HCT116 (cell line): ENCODE data around the gene CCDC24. TPM values are rescaled to one million over a fixed set of nuclear protein-coding genes. Genes with fewer than 3 reads are reported as not detected.

Experiments
- ATAC-seq: fragments of 200-7000 bp; cut with Tn5 transposase; 2 replicates; pipeline ENCODE4 v1.9.1; 2020; ENCODE audit warnings: mild to moderate bottlenecking, moderate library complexity
- BruUV-seq: library from RNA; stranded (reverse); fragments of 400-500 nt; replicated peaks from 2 replicates; lab custom pipeline; 2021; lab: Mats Ljungman, UMichigan
- CTCF ChIA-PET: fragments of 300-600 bp; sonication (Branson Sonifier 250); formaldehyde crosslinking; loops from one replicate; lab custom pipeline; 2021; ENCODE audit warnings: antibody characterized with exemption; lab: Charles Lee
- POLR2A ChIA-PET: fragments of 300-600, 350-600 bp; sonication (Branson Sonifier 250); formaldehyde crosslinking; loops from one replicate; lab custom pipeline; 2021; ENCODE audit warnings: antibody characterized with exemption; lab: Charles Lee
- RAD21 ChIA-PET, 2 experiments: fragments of 300-600 bp; sonication (Branson Sonifier 250); formaldehyde crosslinking; loops; one replicate each; lab custom pipeline; 2023; ENCODE audit warnings: low total read pairs in 2 of 2; ENCODE audit not compliant: uncharacterized antibody in 2 of 2, unreplicated experiment in 2 of 2, low non-redundant PET in 1 of 2; lab: Charles Lee
- DNase-seq: peaks from one replicate; pipeline ENCODE4 v3.0.0-alpha.2; 2010; ENCODE audit warnings: low read depth, low spot score
- H2AFZ ChIP-seq: fragments of 200-600 bp; shearing (Covaris generic), sonication (generic); 2 replicates; pipeline ENCODE4 v1.6.1; 2017; ENCODE audit warnings: low read depth, mixed run types, mixed read lengths, antibody characterized with exemption, low read length; ENCODE audit not compliant: poor library complexity, severe bottlenecking
- H3K27ac ChIP-seq: 2 replicates; pipeline ENCODE4 v1.5.1; 2012; ENCODE audit warnings: low read depth, low read length
- H3K27me3 ChIP-seq: fragments of 200-600 bp; sonication (generic); 2 replicates; pipeline ENCODE4 v1.6.1; 2016; ENCODE audit warnings: mixed run types, low read length, mixed read lengths; ENCODE audit not compliant: insufficient read depth
- H3K36me3 ChIP-seq, 2 experiments: fragments of 200-500 bp in 1 of 2; fragments of 200-600 bp in 1 of 2; sonication (Bioruptor generic) in 1 of 2; sonication (generic) in 1 of 2; 2 replicates each; pipeline versions ENCODE4 v1.5.1 to v1.6.1; 2014 to 2016; ENCODE audit warnings: low read length in 2 of 2, inconsistent platforms in 1 of 2, mixed read lengths in 1 of 2, mixed run types in 1 of 2; ENCODE audit not compliant: insufficient read depth in 2 of 2, control insufficient read depth in 1 of 2
- H3K4me1 ChIP-seq, 2 experiments: fragments of 200-600 bp in 1 of 2; sonication (generic) in 1 of 2; 2 replicates each; pipeline versions ENCODE4 v1.5.1 to v1.6.1; 2012 to 2017; ENCODE audit warnings: low read length in 2 of 2, inconsistent platforms in 1 of 2, mild to moderate bottlenecking in 1 of 2, mixed read lengths in 1 of 2, mixed run types in 1 of 2, moderate library complexity in 1 of 2; ENCODE audit not compliant: insufficient read depth in 2 of 2, control insufficient read depth in 1 of 2
- H3K4me2 ChIP-seq: fragments of 200-600 bp; sonication (generic); 2 replicates; pipeline ENCODE4 v1.6.1; 2017; ENCODE audit warnings: mixed run types, low read length, mixed read lengths
- H3K4me3 ChIP-seq, 2 experiments: fragments of 200-600 bp in 1 of 2; sonication (generic) in 1 of 2; replicated peaks in 1 of 2; 2 replicates each; pipeline ENCODE4 v1.5.1; 2011 to 2016; ENCODE audit warnings: low read length in 2 of 2, control low read depth in 1 of 2, low read depth in 1 of 2, mild to moderate bottlenecking in 1 of 2, mixed read lengths in 1 of 2, mixed run types in 1 of 2
- H3K79me2 ChIP-seq: fragments of 200-600 bp; sonication (generic); 2 replicates; pipeline ENCODE4 v1.6.1; 2017; ENCODE audit warnings: mild to moderate bottlenecking, mixed run types, low read length, moderate library complexity, mixed read lengths; ENCODE audit not compliant: insufficient read depth
- H3K9ac ChIP-seq: fragments of 200-600 bp; sonication (generic); 2 replicates; pipeline ENCODE4 v1.6.1; 2016; ENCODE audit warnings: low read length, mixed read lengths
- H3K9me2 ChIP-seq: fragments of 200-600 bp; sonication (generic), shearing (Covaris generic); 2 replicates; pipeline ENCODE4 v1.6.1; 2017; ENCODE audit warnings: mixed run types, mild to moderate bottlenecking, moderate library complexity; ENCODE audit not compliant: insufficient read depth
- H3K9me3 ChIP-seq, 2 experiments: fragments of 200-500 bp in 1 of 2; fragments of 200-600 bp in 1 of 2; sonication (Bioruptor generic) in 1 of 2; sonication (generic) in 1 of 2; 2 replicates each; pipeline ENCODE4 v1.6.1; 2014 to 2017; ENCODE audit warnings: low read length in 2 of 2, mixed read lengths in 2 of 2, inconsistent platforms in 1 of 2, low read depth in 1 of 2, mild to moderate bottlenecking in 1 of 2, mixed run types in 1 of 2, moderate library complexity in 1 of 2; ENCODE audit not compliant: control insufficient read depth in 1 of 2, insufficient read depth in 1 of 2
- H4K20me1 ChIP-seq: fragments of 200-600 bp; sonication (generic), shearing (Covaris generic); 2 replicates; pipeline ENCODE4 v1.6.1; 2017; ENCODE audit warnings: mixed run types, mild to moderate bottlenecking, moderate library complexity; ENCODE audit not compliant: insufficient read depth
- CEBPB ChIP-seq: IDR thresholded peaks from 2 replicates; pipeline ENCODE4 v1.6.1; 2012; ENCODE audit warnings: low read depth
- EZH2 ChIP-seq: fragments of 200-600 bp; sonication (generic); IDR thresholded peaks from 2 replicates; pipeline ENCODE4 v1.6.1; 2017; ENCODE audit warnings: antibody characterized with exemption, mixed run types
- JUND ChIP-seq: IDR thresholded peaks from 2 replicates; pipeline ENCODE4 v1.6.1; 2012
- POLR2A ChIP-seq: IDR thresholded peaks from 2 replicates; pipeline ENCODE4 v1.7.0; 2011; ENCODE audit warnings: borderline replicate concordance; ENCODE audit not compliant: insufficient read depth, insufficient read length; ENCODE audit errors: extremely low read depth
- POLR2AphosphoS5 ChIP-seq: IDR thresholded peaks from 2 replicates; pipeline ENCODE4 v1.6.1; 2011; ENCODE audit warnings: mild to moderate bottlenecking, low read depth, low read length, moderate library complexity
- SP1 ChIP-seq: IDR thresholded peaks from 2 replicates; pipeline ENCODE4 v1.6.1; 2012; ENCODE audit warnings: low read depth
- SRF ChIP-seq: IDR thresholded peaks from 2 replicates; pipeline ENCODE4 v1.6.1; 2012; ENCODE audit warnings: low read depth
- ZNF274 ChIP-seq: fragments of 200-500 bp; sonication (Bioruptor generic); IDR thresholded peaks from 2 replicates; pipeline ENCODE4 v1.6.1; 2014; ENCODE audit warnings: mild to moderate bottlenecking, low read depth, low read length, inconsistent platforms
- intact Hi-C: fragments of 100-400 bp; cut with micrococcal nuclease; formaldehyde crosslinking; loops from 2 replicates; pipeline ENCODE4 v1.10.0; 2022
- total RNA-seq: library from RNA; stranded (reverse); gene quantifications from one replicate; pipeline ENCODE4 v1.2.1, GENCODE V29; 2021; ENCODE audit not compliant: unreplicated experiment
- TF ChIP-seq, protein P1 (sequence below): IDR thresholded peaks from 2 replicates; pipeline ENCODE4 v1.6.1; 2012
- TF ChIP-seq, protein P2 (sequence below): IDR thresholded peaks from 2 replicates; pipeline ENCODE4 v1.6.1; 2012; ENCODE audit warnings: low read depth

CCDC24 gene
- total RNA-seq, 1 experiment from 2014 or later: 23.3 TPM

DNA sequence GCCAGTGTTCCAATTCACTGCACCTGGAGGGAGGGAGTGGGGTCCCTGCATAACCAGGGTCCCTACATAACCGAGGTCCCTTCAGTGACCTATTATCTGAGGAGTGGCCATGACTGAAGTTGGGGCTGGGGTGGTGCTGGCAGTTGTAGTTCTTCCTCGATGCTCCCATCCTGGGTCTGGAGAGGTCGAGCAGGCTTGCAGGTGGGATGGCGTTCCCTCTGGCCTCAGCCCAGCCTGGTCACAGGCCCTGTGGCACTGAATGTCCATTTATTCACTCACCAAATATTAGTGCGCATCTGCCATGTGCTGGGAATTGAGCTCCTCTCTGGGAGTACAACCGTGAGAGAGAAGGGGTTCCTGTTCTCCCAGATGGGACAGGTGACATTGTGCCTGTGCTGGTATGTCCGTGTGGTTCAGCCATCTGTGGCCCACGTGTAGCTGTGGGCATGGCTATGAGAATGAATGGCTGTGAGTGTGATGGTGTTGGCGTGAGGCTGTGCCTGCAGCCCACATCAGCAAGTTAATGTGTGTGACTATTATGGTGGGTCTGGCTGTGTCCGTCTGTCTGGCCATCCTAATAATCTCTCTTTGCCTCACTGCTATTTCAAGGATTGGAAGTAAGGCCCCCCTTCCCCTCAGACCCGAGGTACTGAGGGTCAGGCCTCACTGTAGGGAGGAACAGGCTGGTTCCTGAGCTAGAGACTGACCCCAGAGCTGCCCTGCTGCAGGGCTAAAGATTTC is 43.7 kb downstream of the CCDC24 start:
- no peak overlapping the region for H3K27ac ChIP-seq
- CTCF ChIA-PET: interaction anchor here (1.6 to 3.2 kb wide), 5 partner anchors 13 to 271 kb away, joined by 5 to 46 read pairs (median 21); no protein-coding TSS in a partner anchor
- H4K20me1 ChIP-seq: no peaks in the 10 kb centered on the region
- no TSS peak for BruUV-seq
- ATAC-seq (no peak), DNase-seq (no peak)
- no peak overlapping the region for H3K9ac ChIP-seq
- no peaks in the 10 kb centered on the region for H3K36me3 ChIP-seq
- no peaks in the 10 kb centered on the region for H3K9me3 ChIP-seq
- intact Hi-C loops: loop anchor here (10.0 kb wide), 1 partner anchor 810 kb away; no protein-coding TSS in a partner anchor
- peaks cover 18 to 20% of the 10 kb centered on the region in 2 experiments for H3K4me1 ChIP-seq
- H2AFZ ChIP-seq: no peak overlapping the region
- POLR2A ChIA-PET: no interaction called here
- no peaks in the 10 kb centered on the region for H3K9me2 ChIP-seq
- H3K4me2 ChIP-seq: no peak overlapping the region
- no peaks in the 10 kb centered on the region for H3K27me3 ChIP-seq
- no peak for TF ChIP-seq JUND
- TF ChIP-seq, protein P1, sequence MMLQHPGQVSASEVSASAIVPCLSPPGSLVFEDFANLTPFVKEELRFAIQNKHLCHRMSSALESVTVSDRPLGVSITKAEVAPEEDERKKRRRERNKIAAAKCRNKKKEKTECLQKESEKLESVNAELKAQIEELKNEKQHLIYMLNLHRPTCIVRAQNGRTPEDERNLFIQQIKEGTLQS: no peak
- no peak for TF ChIP-seq CEBPB
- TF ChIP-seq EZH2: no peak
- TF ChIP-seq POLR2A: no peak
- H3K79me2 ChIP-seq: no peaks in the 10 kb centered on the region
- RAD21 ChIA-PET: interaction anchor here in 1 of 2 experiments (1.8 kb wide), 1 partner anchor 30 kb away, joined by 10 read pairs; no protein-coding TSS in a partner anchor
- no peak overlapping the region for H3K4me3 ChIP-seq

DNA sequence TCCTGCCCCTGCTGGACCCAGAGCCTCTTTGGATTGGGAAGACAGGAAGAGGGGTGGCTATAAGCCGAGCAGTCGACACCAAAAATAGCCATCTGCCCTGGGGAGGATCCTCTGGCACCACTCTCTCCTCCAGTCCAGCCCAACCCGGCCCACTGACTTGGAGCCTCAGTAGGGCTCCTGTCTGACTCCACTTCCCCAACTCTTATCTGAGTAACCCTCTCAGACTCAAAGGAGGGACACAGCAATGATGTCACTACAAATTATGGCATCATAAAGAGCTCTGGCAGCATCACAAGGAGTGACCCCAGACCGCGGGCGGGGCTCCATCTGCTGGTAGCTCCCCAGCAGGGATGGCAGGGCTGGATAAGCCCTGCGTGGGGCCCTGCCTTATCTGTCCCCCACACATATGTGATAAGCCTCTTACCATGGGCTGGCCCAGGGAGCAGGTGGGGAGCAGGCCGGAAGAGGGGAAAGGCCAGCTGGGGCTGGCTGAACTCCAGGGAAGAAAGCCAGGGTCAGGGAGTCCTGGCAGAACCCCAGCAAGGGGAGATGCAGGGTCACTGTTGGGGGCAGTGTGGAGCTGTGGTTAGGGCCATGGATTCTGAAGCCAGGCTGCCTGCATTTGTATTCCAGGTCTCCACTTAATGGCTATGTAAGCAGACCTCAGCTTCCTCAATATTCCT is 44.5 kb downstream of the CCDC24 start:
- no peak overlapping the region for H2AFZ ChIP-seq
- peaks cover 18 to 20% of the 10 kb centered on the region in 2 experiments for H3K4me1 ChIP-seq
- DNase-seq (no peak), ATAC-seq (peak; percentile 20)
- RAD21 ChIA-PET: interaction anchor here (0.6 to 1.8 kb wide), 4 partner anchors 30 to 481 kb away, joined by 3 to 10 read pairs (median 4); no protein-coding TSS in a partner anchor
- no peaks in the 10 kb centered on the region for H3K9me2 ChIP-seq
- POLR2A ChIA-PET: no interaction called here
- no peak for TF ChIP-seq CEBPB
- no peak for TF ChIP-seq ZNF274
- no peak for TF ChIP-seq SP1
- TF ChIP-seq SRF: no peak
- TF ChIP-seq, protein P2, sequence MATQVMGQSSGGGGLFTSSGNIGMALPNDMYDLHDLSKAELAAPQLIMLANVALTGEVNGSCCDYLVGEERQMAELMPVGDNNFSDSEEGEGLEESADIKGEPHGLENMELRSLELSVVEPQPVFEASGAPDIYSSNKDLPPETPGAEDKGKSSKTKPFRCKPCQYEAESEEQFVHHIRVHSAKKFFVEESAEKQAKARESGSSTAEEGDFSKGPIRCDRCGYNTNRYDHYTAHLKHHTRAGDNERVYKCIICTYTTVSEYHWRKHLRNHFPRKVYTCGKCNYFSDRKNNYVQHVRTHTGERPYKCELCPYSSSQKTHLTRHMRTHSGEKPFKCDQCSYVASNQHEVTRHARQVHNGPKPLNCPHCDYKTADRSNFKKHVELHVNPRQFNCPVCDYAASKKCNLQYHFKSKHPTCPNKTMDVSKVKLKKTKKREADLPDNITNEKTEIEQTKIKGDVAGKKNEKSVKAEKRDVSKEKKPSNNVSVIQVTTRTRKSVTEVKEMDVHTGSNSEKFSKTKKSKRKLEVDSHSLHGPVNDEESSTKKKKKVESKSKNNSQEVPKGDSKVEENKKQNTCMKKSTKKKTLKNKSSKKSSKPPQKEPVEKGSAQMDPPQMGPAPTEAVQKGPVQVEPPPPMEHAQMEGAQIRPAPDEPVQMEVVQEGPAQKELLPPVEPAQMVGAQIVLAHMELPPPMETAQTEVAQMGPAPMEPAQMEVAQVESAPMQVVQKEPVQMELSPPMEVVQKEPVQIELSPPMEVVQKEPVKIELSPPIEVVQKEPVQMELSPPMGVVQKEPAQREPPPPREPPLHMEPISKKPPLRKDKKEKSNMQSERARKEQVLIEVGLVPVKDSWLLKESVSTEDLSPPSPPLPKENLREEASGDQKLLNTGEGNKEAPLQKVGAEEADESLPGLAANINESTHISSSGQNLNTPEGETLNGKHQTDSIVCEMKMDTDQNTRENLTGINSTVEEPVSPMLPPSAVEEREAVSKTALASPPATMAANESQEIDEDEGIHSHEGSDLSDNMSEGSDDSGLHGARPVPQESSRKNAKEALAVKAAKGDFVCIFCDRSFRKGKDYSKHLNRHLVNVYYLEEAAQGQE: no peak
- no peak for TF ChIP-seq POLR2AphosphoS5
- H3K4me3 ChIP-seq: no peak overlapping the region
- no peaks in the 10 kb centered on the region for H4K20me1 ChIP-seq
- H3K27me3 ChIP-seq: no peaks in the 10 kb centered on the region
- no peak overlapping the region for H3K27ac ChIP-seq
- H3K36me3 ChIP-seq: no peaks in the 10 kb centered on the region
- BruUV-seq: no TSS peak
- H3K4me2 ChIP-seq: no peak overlapping the region
- CTCF ChIA-PET: interaction anchor here (1.0 to 3.2 kb wide), 7 partner anchors 8 to 272 kb away, joined by 3 to 46 read pairs (median 7); no protein-coding TSS in a partner anchor
- no peak overlapping the region for H3K9ac ChIP-seq
- no peaks in the 10 kb centered on the region for H3K79me2 ChIP-seq
- intact Hi-C loops: loop anchor here (1.0 to 10.0 kb wide), 4 partner anchors 31 to 811 kb away; no protein-coding TSS in a partner anchor
- no peaks in the 10 kb centered on the region for H3K9me3 ChIP-seq
